Coronary artery (tissue), 2 donors: Measurements from ENCODE around the gene TMEM151B.

Experiments
- DNase-seq: peaks from one replicate; pipeline ENCODE4 v3.0.0-alpha.2; 2017; ENCODE audit warnings: low spot score
- H3K27ac ChIP-seq, 2 donors: fragments of 200-600 bp; sonication (generic); one replicate each; pipeline ENCODE4 v1.5.1; 2016 to 2019
- H3K4me3 ChIP-seq: fragments of 200-600 bp; sonication (generic); 2 replicates; pipeline ENCODE4 v1.5.1; 2016; ENCODE audit warnings: mild to moderate bottlenecking, moderate library complexity
- TF ChIP-seq, protein P1 (sequence below): fragments of 200-600 bp; sonication (generic); IDR thresholded peaks from one replicate; pipeline ENCODE4 v1.5.1; 2019; ENCODE audit warnings: antibody characterized with exemption

Gene TMEM151B

DNA sequence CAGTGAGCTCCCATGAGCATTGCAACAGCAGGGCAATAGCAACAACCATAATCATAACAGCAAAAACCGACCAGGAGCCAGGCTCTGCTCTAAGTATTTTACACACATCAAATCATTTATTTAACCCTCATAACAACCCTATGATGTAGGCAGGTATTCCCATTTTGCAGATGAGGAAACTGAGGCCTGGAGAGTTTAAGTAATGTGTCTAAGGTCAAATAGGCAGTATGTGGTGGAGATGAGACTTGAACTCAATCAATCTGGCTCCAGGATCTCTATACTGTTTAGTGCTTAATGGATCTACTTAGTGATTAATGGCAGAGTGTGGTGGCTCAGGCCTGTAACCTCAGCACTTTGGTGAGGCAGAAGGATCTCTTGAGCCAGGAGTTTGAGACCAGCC, 3.4 kb downstream of the TMEM151B start:
- DNase-seq, result no peak
- no peak overlapping the region for H3K4me3 ChIP-seq
- H3K27ac ChIP-seq, result no peak overlapping the region
- TF ChIP-seq, protein P1, sequence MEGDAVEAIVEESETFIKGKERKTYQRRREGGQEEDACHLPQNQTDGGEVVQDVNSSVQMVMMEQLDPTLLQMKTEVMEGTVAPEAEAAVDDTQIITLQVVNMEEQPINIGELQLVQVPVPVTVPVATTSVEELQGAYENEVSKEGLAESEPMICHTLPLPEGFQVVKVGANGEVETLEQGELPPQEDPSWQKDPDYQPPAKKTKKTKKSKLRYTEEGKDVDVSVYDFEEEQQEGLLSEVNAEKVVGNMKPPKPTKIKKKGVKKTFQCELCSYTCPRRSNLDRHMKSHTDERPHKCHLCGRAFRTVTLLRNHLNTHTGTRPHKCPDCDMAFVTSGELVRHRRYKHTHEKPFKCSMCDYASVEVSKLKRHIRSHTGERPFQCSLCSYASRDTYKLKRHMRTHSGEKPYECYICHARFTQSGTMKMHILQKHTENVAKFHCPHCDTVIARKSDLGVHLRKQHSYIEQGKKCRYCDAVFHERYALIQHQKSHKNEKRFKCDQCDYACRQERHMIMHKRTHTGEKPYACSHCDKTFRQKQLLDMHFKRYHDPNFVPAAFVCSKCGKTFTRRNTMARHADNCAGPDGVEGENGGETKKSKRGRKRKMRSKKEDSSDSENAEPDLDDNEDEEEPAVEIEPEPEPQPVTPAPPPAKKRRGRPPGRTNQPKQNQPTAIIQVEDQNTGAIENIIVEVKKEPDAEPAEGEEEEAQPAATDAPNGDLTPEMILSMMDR, result no peak

DNA sequence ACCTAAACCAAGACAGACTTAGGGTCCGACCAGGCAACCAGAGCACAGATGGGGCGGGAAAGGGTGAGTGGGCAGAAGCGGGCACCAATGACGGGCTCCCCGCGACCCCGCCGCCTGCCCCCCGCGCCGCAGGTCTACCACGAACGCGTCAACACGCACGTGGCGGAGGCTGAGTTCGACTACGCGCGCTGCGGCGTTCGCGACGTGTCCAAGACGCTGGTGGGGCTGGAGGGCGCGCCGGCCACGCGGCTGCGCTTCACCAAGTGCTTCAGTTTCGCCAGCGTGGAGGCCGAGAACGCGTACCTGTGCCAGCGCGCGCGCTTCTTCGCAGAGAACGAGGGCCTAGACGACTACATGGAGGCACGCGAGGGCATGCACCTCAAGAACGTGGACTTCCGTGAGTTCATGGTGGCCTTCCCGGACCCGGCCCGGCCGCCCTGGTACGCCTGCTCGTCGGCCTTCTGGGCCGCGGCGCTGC, 5.1 kb downstream of the TMEM151B start:
- no peak overlapping the region for H3K27ac ChIP-seq
- DNase-seq, result no peak
- TF ChIP-seq, protein P1, result no peak
- peak overlapping the region; percentile 71 for H3K4me3 ChIP-seq

DNA sequence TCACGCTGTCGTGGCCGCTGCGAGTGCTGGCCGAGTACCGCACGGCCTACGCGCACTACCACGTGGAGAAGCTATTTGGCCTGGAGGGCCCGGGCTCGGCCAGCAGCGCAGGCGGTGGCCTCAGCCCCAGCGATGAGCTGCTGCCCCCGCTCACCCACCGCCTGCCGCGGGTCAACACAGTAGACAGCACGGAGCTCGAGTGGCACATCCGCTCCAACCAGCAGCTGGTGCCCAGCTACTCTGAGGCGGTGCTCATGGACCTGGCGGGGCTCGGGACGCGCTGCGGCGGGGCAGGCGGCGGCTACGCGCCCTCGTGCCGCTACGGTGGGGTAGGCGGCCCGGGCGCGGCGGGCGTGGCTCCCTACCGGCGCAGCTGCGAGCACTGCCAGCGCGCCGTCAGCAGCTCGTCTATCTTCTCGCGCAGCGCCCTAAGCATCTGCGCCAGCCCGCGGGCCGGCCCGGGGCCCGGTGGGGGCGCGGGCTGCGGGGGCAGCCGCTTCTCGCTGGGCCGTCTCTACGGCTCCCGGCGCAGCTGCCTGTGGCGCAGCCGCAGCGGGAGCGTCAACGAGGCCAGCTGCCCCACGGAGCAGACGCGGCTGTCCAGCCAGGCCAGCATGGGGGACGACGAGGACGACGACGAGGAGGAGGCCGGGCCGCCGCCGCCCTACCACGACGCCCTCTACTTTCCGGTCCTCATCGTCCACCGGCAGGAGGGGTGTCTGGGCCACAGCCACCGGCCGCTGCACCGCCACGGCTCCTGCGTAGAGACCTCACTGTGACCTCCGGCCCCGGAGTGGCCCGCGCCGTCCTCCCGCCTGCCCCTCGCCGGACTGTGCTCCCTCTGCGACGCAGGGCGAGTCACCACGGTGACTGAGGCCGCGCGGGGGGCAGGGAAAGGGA, 5.7 kb downstream of the TMEM151B start:
- TF ChIP-seq, protein P1, result no peak
- H3K4me3 ChIP-seq, result peak overlapping the region; percentile 71
- no peak for DNase-seq
- H3K27ac ChIP-seq, result no peak overlapping the region

DNA sequence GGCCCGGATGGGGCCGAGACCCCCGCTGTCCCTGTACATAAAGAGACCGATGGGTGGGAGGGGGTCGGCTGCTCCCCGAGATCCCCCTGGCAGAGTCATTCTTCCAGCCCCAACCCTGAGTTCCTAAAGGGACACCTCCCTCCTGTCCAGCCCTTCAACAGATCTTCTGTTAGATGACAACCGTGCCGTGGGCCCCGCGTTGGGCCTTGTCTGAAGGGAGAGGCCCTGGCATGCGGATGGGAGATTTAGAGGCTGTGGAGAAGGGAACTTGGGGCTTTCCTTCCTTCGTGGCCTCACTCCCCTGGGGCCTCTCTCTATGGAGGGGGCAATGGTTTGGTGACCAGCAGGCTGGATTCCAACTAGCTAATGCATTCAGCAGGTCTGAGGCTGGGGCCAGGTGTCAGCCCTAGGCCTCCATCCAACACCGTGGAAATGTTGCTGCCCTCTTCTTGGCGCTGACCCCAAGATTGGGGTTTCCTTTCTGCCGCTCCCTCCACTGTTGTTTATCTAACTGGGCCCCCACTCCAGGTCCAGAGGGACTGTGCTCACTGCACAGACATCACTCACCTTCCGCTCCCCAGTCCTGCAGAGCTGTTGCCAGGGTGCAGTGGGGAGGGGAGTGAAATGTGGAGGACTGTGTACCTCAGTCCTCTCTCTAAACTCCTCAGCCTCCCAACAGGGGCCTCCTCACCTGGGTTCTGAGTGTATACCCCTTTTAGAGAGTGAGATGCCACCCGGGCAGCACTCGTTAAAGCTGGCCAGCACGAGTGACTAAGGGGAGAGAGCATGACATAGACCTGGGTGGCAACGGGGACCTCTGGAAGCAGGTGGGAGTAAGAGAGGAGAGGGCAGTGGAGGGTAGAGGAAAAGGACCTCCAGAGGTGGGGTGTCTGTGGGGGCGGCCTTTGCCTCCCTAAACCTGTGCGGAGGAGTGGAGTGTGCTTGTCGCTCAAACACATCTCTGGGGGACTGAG, 6.7 kb downstream of the TMEM151B start:
- Histone ChIP-seq H3K27ac (no peak overlapping the region), H3K4me3 (no peak overlapping the region)
- TF ChIP-seq, protein P1, result no peak
- DNase-seq, result no peak

DNA sequence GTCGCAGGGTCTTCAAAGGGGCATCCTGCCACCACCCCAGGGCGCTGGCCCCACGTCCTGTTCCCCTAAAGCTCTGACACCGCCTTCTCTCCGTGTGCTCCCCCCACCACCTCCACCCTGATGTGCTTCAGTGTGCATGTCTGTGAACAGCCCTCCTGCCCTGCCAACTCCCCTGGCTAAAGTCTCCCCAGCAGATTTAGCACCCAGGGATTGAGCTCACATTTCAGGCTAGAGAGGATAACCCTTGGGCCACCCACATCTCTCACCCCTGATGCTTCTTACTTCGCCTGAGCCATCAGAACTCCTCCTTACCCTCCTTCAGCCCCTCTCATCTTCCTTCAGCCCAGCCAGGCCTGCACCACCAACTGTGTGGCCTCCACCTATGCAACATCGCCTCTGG, 7.5 kb downstream of the TMEM151B start:
- DNase-seq, result no peak
- H3K4me3 ChIP-seq, result no peak overlapping the region
- no peak overlapping the region for H3K27ac ChIP-seq
- TF ChIP-seq, protein P1, result no peak

DNA sequence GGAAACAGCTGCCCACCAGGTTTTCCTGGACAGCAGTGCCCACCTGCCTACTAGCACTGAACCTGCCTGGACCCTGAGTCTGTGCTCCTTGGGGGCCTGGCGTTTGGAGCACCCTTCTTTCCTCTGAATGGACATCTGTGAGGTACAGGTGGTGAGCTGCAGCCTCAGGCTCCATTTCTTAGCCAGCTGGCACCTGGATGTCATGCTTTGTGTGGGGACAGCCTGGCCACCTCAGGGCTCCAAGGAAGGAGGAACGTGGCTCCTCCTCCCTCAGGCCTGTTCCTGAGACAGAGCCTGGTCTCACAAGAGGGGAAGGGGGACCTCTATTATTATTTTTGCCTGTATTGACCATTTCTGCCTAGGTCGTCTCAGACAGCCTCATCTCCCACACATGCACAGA, 8.1 kb downstream of the TMEM151B start:
- TF ChIP-seq, protein P1, result no peak
- Histone ChIP-seq H3K4me3 (no peak overlapping the region), H3K27ac (no peak overlapping the region)
- no peak for DNase-seq
